ENCODE measurements around the gene LDLRAD3.

Gene LDLRAD3

GRCh38 chr11:36014898-36015665, 71.2 kb downstream of the LDLRAD3 start:
- Histone ChIP-seq H3K27me3 (ENCODE audit: control insufficient read depth, insufficient read depth, low read length) (no peaks in the 10 kb centered on the region), H3K9ac (ENCODE audit: low read depth, low read length) (no peak overlapping the region), H3K4me1 (ENCODE audit: control insufficient read depth, insufficient read depth, low read length) (no peaks in the 10 kb centered on the region), H3K9me3 (ENCODE audit: control insufficient read depth, insufficient read depth, low read length) (no peaks in the 10 kb centered on the region), H3K36me3 (ENCODE audit: control insufficient read depth, insufficient read depth, low read length) (no peaks in the 10 kb centered on the region), H3K4me3 (ENCODE audit: low read depth, low read length) (no peak overlapping the region)

DNA sequence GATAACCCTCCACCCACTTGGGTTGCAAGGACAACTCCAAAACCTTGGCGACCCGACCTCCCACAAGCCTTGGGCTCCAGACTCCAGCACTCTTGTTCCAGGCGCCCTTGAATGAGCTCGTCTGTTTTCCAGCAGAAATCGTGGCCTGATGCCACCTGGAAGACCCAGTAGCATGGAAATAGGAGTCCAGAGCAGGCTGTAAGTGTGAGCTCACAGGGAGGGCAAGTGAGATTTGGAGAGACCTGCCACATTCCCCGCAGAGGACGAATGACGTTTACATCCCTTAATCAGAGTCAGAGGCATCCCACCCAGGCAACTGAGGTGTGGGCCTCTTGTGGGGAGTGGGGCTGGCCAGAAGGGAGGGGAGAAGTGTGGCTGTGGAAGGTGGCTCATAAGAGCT, 71.9 kb downstream of the LDLRAD3 start:
- Histone ChIP-seq H3K9me3 (ENCODE audit: control insufficient read depth, insufficient read depth, low read length) (no peaks in the 10 kb centered on the region), H3K4me1 (ENCODE audit: control insufficient read depth, insufficient read depth, low read length) (no peaks in the 10 kb centered on the region), H3K27me3 (ENCODE audit: control insufficient read depth, insufficient read depth, low read length) (no peaks in the 10 kb centered on the region), H3K36me3 (ENCODE audit: control insufficient read depth, insufficient read depth, low read length) (no peaks in the 10 kb centered on the region), H3K4me3 (ENCODE audit: low read depth, low read length) (no peak overlapping the region), H3K9ac (ENCODE audit: low read depth, low read length) (no peak overlapping the region)

- no peak overlapping the region for H3K9ac ChIP-seq (ENCODE audit: low read depth, low read length)
- H3K4me1 ChIP-seq (ENCODE audit: control insufficient read depth, insufficient read depth, low read length): no peaks in the 10 kb centered on the region
- no peaks in the 10 kb centered on the region for H3K27me3 ChIP-seq (ENCODE audit: control insufficient read depth, insufficient read depth, low read length)
- no peak overlapping the region for H3K4me3 ChIP-seq (ENCODE audit: low read depth, low read length)
- no peaks in the 10 kb centered on the region for H3K36me3 ChIP-seq (ENCODE audit: control insufficient read depth, insufficient read depth, low read length)
- no peaks in the 10 kb centered on the region for H3K9me3 ChIP-seq (ENCODE audit: control insufficient read depth, insufficient read depth, low read length)
Measured at GRCh38 chr11:36016263-36016662, 72.4 kb downstream of the LDLRAD3 start.

- Histone ChIP-seq H3K4me3 (ENCODE audit: low read depth, low read length) (no peak overlapping the region), H3K9ac (ENCODE audit: low read depth, low read length) (no peak overlapping the region), H3K36me3 (ENCODE audit: control insufficient read depth, insufficient read depth, low read length) (no peaks in the 10 kb centered on the region), H3K4me1 (ENCODE audit: control insufficient read depth, insufficient read depth, low read length) (no peaks in the 10 kb centered on the region), H3K9me3 (ENCODE audit: control insufficient read depth, insufficient read depth, low read length) (no peaks in the 10 kb centered on the region), H3K27me3 (ENCODE audit: control insufficient read depth, insufficient read depth, low read length) (no peaks in the 10 kb centered on the region)
Measured at GRCh38 chr11:36016709-36017108, 72.8 kb downstream of the LDLRAD3 start.

DNA sequence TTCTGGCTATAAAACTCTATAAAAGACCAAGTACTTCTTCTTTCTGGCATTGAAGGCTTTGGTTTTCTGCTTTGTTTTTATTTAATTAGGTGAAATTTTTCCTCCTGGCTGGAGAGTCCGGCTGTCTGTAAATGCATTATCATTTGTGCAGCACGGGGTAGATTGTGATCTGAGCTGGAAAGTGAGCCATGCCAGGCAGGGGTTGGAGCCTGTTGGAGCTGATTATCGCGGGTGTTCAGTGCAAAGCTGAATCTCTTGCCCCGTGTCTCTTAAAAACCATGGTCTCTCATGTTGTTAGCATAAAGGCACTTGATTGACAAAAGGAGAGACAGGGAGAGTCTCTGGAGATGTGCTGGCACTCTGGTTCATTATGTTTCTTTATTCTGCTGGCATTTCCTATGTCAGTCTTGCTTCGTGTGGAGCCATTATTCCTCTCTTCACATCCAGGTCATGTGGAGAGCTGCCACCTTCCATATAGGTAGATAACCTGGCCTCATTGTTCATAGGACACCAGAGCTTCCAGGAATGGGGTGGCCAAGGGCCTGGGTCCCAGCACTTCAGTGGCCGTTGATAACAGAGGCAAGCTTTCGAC, 75.2 kb downstream of the LDLRAD3 start:
- no peaks in the 10 kb centered on the region for H3K27me3 ChIP-seq (ENCODE audit: control insufficient read depth, insufficient read depth, low read length)
- H3K4me1 ChIP-seq (ENCODE audit: control insufficient read depth, insufficient read depth, low read length): no peaks in the 10 kb centered on the region
- no peak overlapping the region for H3K4me3 ChIP-seq (ENCODE audit: low read depth, low read length)
- no peaks in the 10 kb centered on the region for H3K36me3 ChIP-seq (ENCODE audit: control insufficient read depth, insufficient read depth, low read length)
- no peaks in the 10 kb centered on the region for H3K9me3 ChIP-seq (ENCODE audit: control insufficient read depth, insufficient read depth, low read length)
- H3K9ac ChIP-seq (ENCODE audit: low read depth, low read length): no peak overlapping the region

- no peaks in the 10 kb centered on the region for H3K9me3 ChIP-seq (ENCODE audit: control insufficient read depth, insufficient read depth, low read length)
- H3K27me3 ChIP-seq (ENCODE audit: control insufficient read depth, insufficient read depth, low read length): no peaks in the 10 kb centered on the region
- H3K4me1 ChIP-seq (ENCODE audit: control insufficient read depth, insufficient read depth, low read length): peaks cover under 1% of the 10 kb centered on the region
- H3K36me3 ChIP-seq (ENCODE audit: control insufficient read depth, insufficient read depth, low read length): no peaks in the 10 kb centered on the region
- no peak overlapping the region for H3K9ac ChIP-seq (ENCODE audit: low read depth, low read length)
- H3K4me3 ChIP-seq (ENCODE audit: low read depth, low read length): no peak overlapping the region
Measured at GRCh38 chr11:36019722-36020121, 75.9 kb downstream of the LDLRAD3 start.

DNA sequence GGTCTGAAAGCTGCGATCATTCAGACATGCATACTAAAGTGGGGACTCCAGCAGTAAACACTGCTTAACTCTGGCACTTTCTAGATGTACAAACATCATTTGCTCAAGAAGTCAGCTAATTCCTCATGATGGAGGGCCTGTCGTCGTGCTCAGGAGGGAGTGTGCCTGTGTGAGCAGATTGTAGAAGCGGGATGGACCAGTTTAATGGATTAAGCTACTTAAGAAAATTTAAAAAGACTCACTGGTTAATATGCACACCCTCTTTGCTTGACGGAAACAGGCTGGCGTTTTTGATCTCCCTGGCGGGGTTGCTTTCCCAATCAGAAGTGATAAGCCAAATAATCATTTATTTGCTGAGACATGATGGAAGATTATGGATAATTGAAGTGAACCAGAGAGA, 79.0 kb downstream of the LDLRAD3 start:
- Histone ChIP-seq H3K27me3 (ENCODE audit: control insufficient read depth, insufficient read depth, low read length) (no peaks in the 10 kb centered on the region), H3K9ac (ENCODE audit: low read depth, low read length) (no peak overlapping the region), H3K36me3 (ENCODE audit: control insufficient read depth, insufficient read depth, low read length) (no peaks in the 10 kb centered on the region), H3K4me3 (ENCODE audit: low read depth, low read length) (no peak overlapping the region), H3K4me1 (ENCODE audit: control insufficient read depth, insufficient read depth, low read length) (peaks cover 4% of the 10 kb centered on the region), H3K9me3 (ENCODE audit: control insufficient read depth, insufficient read depth, low read length) (no peaks in the 10 kb centered on the region)

DNA sequence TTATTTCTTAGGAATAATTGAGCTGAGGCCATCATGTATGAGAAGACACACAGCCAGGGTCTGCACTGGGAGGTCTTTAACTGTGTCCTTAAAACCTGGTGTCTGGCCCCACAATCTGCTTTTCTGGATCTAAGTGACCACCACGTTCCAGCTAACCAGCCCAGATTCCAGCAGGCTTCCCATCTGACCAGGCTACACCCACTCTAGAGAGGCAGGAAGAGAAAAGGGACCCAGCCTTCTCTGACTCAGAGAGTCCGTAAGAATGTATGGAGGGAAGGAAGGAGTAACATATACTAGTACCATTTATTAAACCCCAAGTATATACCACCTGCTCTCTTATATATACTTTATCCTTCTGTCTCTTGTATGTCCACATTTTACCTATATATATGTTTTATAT, 80.1 kb downstream of the LDLRAD3 start:
- no peak overlapping the region for H3K9ac ChIP-seq (ENCODE audit: low read depth, low read length)
- H3K36me3 ChIP-seq (ENCODE audit: control insufficient read depth, insufficient read depth, low read length): no peaks in the 10 kb centered on the region

GRCh38 chr11:36024716-36025115, 80.9 kb downstream of the LDLRAD3 start:
- Histone ChIP-seq H3K36me3 (ENCODE audit: control insufficient read depth, insufficient read depth, low read length) (peaks cover 2% of the 10 kb centered on the region), H3K4me1 (ENCODE audit: control insufficient read depth, insufficient read depth, low read length) (peaks cover 4% of the 10 kb centered on the region), H3K27me3 (ENCODE audit: control insufficient read depth, insufficient read depth, low read length) (no peaks in the 10 kb centered on the region), H3K9me3 (ENCODE audit: control insufficient read depth, insufficient read depth, low read length) (no peaks in the 10 kb centered on the region), H3K9ac (ENCODE audit: low read depth, low read length) (no peak overlapping the region), H3K4me3 (ENCODE audit: low read depth, low read length) (no peak overlapping the region)

More for the DNA sequence above, 80.1 kb downstream of the LDLRAD3 start:
- Histone ChIP-seq H3K9me3 (ENCODE audit: control insufficient read depth, insufficient read depth, low read length) (no peaks in the 10 kb centered on the region), H3K27me3 (ENCODE audit: control insufficient read depth, insufficient read depth, low read length) (no peaks in the 10 kb centered on the region), H3K4me3 (ENCODE audit: low read depth, low read length) (no peak overlapping the region), H3K4me1 (ENCODE audit: control insufficient read depth, insufficient read depth, low read length) (peaks cover 4% of the 10 kb centered on the region)

DNA sequence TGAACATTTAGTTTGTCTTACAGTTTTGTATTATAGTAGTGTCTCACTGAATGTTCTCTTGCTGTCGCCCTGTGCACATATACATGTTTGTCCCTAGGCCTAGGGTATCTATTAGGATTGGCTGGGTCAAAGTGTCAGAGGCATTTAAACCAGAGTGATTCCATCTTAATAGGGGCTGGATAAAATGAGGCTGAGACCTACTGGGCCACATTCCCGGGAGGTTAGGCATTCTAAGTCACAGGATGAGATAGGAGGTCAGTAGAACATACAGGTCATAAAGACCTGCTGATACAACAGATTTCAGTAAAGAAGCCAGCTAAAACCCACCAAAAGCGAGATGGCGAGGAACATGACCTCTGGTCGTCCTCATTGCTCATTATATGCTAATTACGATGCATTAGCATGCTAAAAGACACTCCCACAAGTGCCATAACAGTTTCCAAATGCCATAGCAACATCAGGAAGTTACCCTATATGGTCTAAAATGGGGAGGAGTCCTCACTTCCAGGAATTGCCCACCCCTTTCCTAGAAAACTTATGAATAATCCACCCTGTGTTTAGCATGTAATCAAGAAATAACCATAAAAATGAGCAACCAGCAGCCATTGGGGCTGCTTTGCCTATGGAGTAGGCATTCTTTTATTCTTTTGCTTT, 82.6 kb downstream of the LDLRAD3 start:
- H3K4me1 ChIP-seq (ENCODE audit: control insufficient read depth, insufficient read depth, low read length): peaks cover 4% of the 10 kb centered on the region
- no peaks in the 10 kb centered on the region for H3K9me3 ChIP-seq (ENCODE audit: control insufficient read depth, insufficient read depth, low read length)

GRCh38 chr11:36027731-36028130, 83.9 kb downstream of the LDLRAD3 start:
- Histone ChIP-seq H3K4me1 (ENCODE audit: control insufficient read depth, insufficient read depth, low read length) (peaks cover 4% of the 10 kb centered on the region), H3K9ac (ENCODE audit: low read depth, low read length) (no peak overlapping the region), H3K9me3 (ENCODE audit: control insufficient read depth, insufficient read depth, low read length) (no peaks in the 10 kb centered on the region)

More for the DNA sequence above, 82.6 kb downstream of the LDLRAD3 start:
- H3K9ac ChIP-seq (ENCODE audit: low read depth, low read length): no peak overlapping the region
- no peaks in the 10 kb centered on the region for H3K27me3 ChIP-seq (ENCODE audit: control insufficient read depth, insufficient read depth, low read length)
- no peak overlapping the region for H3K4me3 ChIP-seq (ENCODE audit: low read depth, low read length)
- H3K36me3 ChIP-seq (ENCODE audit: control insufficient read depth, insufficient read depth, low read length): peaks cover 2% of the 10 kb centered on the region

DNA sequence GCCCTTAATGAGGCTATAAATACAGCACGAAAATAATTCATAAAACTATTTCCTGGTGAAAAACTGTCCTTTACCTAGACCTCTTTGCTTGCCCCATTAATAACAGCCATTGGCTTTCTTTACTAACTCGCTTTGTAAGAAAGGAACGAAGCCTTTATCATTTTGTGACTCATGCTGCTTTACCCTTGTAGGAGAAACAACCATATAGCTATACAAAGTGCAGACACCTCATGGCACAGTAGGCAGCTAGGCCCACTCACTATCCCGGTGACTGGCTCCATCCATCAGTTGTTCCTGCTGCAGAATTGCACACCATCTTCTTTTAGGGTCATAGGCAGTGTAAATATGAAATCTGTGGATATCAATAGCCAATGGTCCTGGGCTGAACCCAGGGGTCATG, 85.8 kb downstream of the LDLRAD3 start:
- Histone ChIP-seq H3K4me1 (ENCODE audit: control insufficient read depth, insufficient read depth, low read length) (peaks cover 13% of the 10 kb centered on the region), H3K9ac (ENCODE audit: low read depth, low read length) (no peak overlapping the region), H3K36me3 (ENCODE audit: control insufficient read depth, insufficient read depth, low read length) (peaks cover 2% of the 10 kb centered on the region), H3K9me3 (ENCODE audit: control insufficient read depth, insufficient read depth, low read length) (no peaks in the 10 kb centered on the region), H3K27me3 (ENCODE audit: control insufficient read depth, insufficient read depth, low read length) (no peaks in the 10 kb centered on the region), H3K4me3 (ENCODE audit: low read depth, low read length) (no peak overlapping the region)

More at GRCh38 chr11:36027731-36028130, 83.9 kb downstream of the LDLRAD3 start:
- H3K4me3 ChIP-seq (ENCODE audit: low read depth, low read length): no peak overlapping the region
- no peaks in the 10 kb centered on the region for H3K27me3 ChIP-seq (ENCODE audit: control insufficient read depth, insufficient read depth, low read length)
- H3K36me3 ChIP-seq (ENCODE audit: control insufficient read depth, insufficient read depth, low read length): peaks cover 2% of the 10 kb centered on the region
